Hematopoietic multipotent progenitor cell treated with erythropoietin and hydrocortisone succinate and interleukin-3 and kit ligand, for 15 days (in vitro differentiated cells): ENCODE data around the gene TREH.

Experiments
- DNase-seq: peaks from one replicate; pipeline ENCODE4 v3.0.0-alpha.2; 2015; ENCODE audit warnings: low spot score

The TREH gene

GRCh38 chr11:118663902-118664301, 15.5 kb downstream of the TREH start:
- DNase-seq = no peak

GRCh38 chr11:118663381-118663780, 16.1 kb downstream of the TREH start:
- no peak for DNase-seq

GRCh38 chr11:118662401-118663271, 16.8 kb downstream of the TREH start:
- no peak for DNase-seq

- DNase-seq = no peak
These were observed 17.8 kb downstream of the TREH start for GRCh38 chr11:118661425-118662301.

GRCh38 chr11:118660681-118661424, 18.6 kb downstream of the TREH start:
- DNase-seq = no peak

- DNase-seq = no peak
These were observed 19.3 kb downstream of the TREH start for GRCh38 chr11:118659953-118660680.

GRCh38 chr11:118659314-118659952, 20.0 kb downstream of the TREH start:
- DNase-seq = peak; percentile 64

- no peak for DNase-seq
These were observed 20.8 kb downstream of the TREH start for GRCh38 chr11:118658429-118659313.

- DNase-seq = no peak
These were observed 21.6 kb downstream of the TREH start for GRCh38 chr11:118657709-118658428.

GRCh38 chr11:118657238-118657637, 22.2 kb downstream of the TREH start:
- no peak for DNase-seq

GRCh38 chr11:118656563-118657165, 22.8 kb downstream of the TREH start:
- DNase-seq = no peak

- no peak for DNase-seq
These were observed 23.8 kb downstream of the TREH start for GRCh38 chr11:118655486-118656190.

- no peak for DNase-seq
These were observed 25.6 kb downstream of the TREH start for GRCh38 chr11:118653684-118654390.

- no peak for DNase-seq
These were observed 26.7 kb downstream of the TREH start for GRCh38 chr11:118652681-118653181.

GRCh38 chr11:118651820-118652219, 27.6 kb downstream of the TREH start:
- no peak for DNase-seq

- DNase-seq = no peak
These were observed 29.1 kb downstream of the TREH start for GRCh38 chr11:118650366-118650765.

GRCh38 chr11:118649941-118650340, 29.5 kb downstream of the TREH start:
- DNase-seq = no peak
